Spleen (tissue), 11 donors: Measurements from ENCODE around the gene EGFLAM. TPM values are rescaled to one million over a fixed set of nuclear protein-coding genes. Genes with fewer than 3 reads are reported as not detected.

Source experiments
- DNase-seq: peaks from one replicate; pipeline ENCODE4 v3.0.0-alpha.2; 2020
- H3K27ac ChIP-seq, 8 donors: fragments of 200-600 bp; sonication (generic) in 7 of 8; 1 replicate in 4 of 8; 2 replicates in 4 of 8; pipeline versions ENCODE4 v1.5.0 to v1.8.0; 2016 to 2021; ENCODE audit warnings: inconsistent platforms in 4 of 8, mild to moderate bottlenecking in 4 of 8, moderate library complexity in 1 of 8
- H3K27me3 ChIP-seq, 7 donors: fragments of 200-600 bp; sonication (generic) in 6 of 7; replicated peaks in 1 of 7; 1 replicate in 4 of 7; 2 replicates in 3 of 7; pipeline versions ENCODE4 v1.5.0 to v1.8.0; 2016 to 2021; ENCODE audit warnings: inconsistent platforms in 3 of 7, mild to moderate bottlenecking in 1 of 7
- H3K36me3 ChIP-seq, 6 donors: fragments of 200-600 bp; sonication (generic) in 5 of 6; 1 replicate in 4 of 6; 2 replicates in 2 of 6; pipeline versions ENCODE4 v1.5.0 to v1.8.0; 2016 to 2021; ENCODE audit warnings: inconsistent platforms in 2 of 6
- H3K4me1 ChIP-seq, 6 donors: fragments of 200-600 bp; sonication (generic) in 5 of 6; 1 replicate in 3 of 6; 2 replicates in 3 of 6; pipeline versions ENCODE4 v1.5.0 to v1.8.0; 2016 to 2021; ENCODE audit warnings: inconsistent platforms in 3 of 6
- H3K4me3 ChIP-seq, 8 donors: fragments of 200-600 bp; sonication (generic) in 7 of 8; 1 replicate in 4 of 8; 2 replicates in 4 of 8; pipeline versions ENCODE4 v1.5.0 to v1.8.0; 2016 to 2021; ENCODE audit warnings: inconsistent platforms in 4 of 8, mild to moderate bottlenecking in 4 of 8, moderate library complexity in 2 of 8
- H3K9me3 ChIP-seq, 8 donors: fragments of 200-600 bp; sonication (generic) in 7 of 8; 1 replicate in 4 of 8; 2 replicates in 4 of 8; pipeline versions ENCODE4 v1.5.0 to v1.8.0; 2016 to 2021; ENCODE audit warnings: inconsistent platforms in 4 of 8
- POLR2A ChIP-seq, 3 donors: fragments of 450-650 bp; IDR thresholded peaks; one replicate each; pipeline ENCODE4 v1.5.1; 2017; ENCODE audit warnings: antibody characterized with exemption in 3 of 3, mild to moderate bottlenecking in 1 of 3
- POLR2AphosphoS5 ChIP-seq, 3 donors: sonication (generic); formaldehyde crosslinking; IDR thresholded peaks; one replicate each; pipeline ENCODE4 v1.5.1; 2017; ENCODE audit warnings: antibody characterized with exemption in 3 of 3
- WGBS, 5 donors: extraction: QIAGEN DNeasy Blood & Tissue Kit in 3 of 5; methylation state at CpG; one replicate each; pipeline versions ENCODE4 v1.1.5 to v1.1.7; 2013 to 2018; 5-methylcytosine and 5-hydroxymethylcytosine counted together
- intact Hi-C: fragments of 100-400 bp; cut with DNase I; formaldehyde crosslinking; loops from one replicate; pipeline ENCODE4 v1.15.0; 2023; ENCODE audit warnings: low total_unique reads
- polyA plus RNA-seq, 3 donors: library from polyadenylated mRNA; stranded (reverse); fragments of 200-250 nt; gene quantifications; one replicate each; pipeline ENCODE4 v1.2.1, GENCODE V29; 2013
- total RNA-seq, 7 donors: library from RNA; depleted of rRNA in 3 of 7; stranded (reverse); fragments of >200 nt in 3 of 7; fragmentation: NEBNext Ultra II Directional in 4 of 7; extraction: Animal tissue kit (Norgen Biotek cat#: 25700) in 4 of 7; gene quantifications; one replicate each; pipeline versions ENCODE4 v1.1.0 to v1.2.1, GENCODE V29; 2016 to 2021
- TF ChIP-seq, protein P1 (sequence below), 11 experiments: fragments of 200-600 bp in 7 of 11; fragments of 450-650 bp in 4 of 11; sonication (generic) in 4 of 11; IDR thresholded peaks in 8 of 11; conservative IDR thresholded peaks in 3 of 11; 1 replicate in 7 of 11; 2 replicates in 4 of 11; pipeline versions ENCODE4 v1.4.0 to v1.8.0; 2016 to 2021; ENCODE audit warnings: antibody characterized with exemption in 11 of 11, inconsistent platforms in 4 of 11, mild to moderate bottlenecking in 1 of 11
- donor health status: healthy with polysubstance abuse.
- donor health status: DM: no; HTN: no; CAD: no; lungs with moderate emphysema.
- donor health status: DM: no; HTN: no; CAD: no.
- donor health status: Bipolar disorder and iron deficiency.
- donor health status: healthy.
- donor health status: DM: no; HTN: no; CAD: no.
- donor health status: DM: yes; HTN: yes; CAD: no.

EGFLAM gene
- total and polyA plus RNA-seq, 10 donors: 6.0 to 16.8 (median 10.9) TPM

DNA sequence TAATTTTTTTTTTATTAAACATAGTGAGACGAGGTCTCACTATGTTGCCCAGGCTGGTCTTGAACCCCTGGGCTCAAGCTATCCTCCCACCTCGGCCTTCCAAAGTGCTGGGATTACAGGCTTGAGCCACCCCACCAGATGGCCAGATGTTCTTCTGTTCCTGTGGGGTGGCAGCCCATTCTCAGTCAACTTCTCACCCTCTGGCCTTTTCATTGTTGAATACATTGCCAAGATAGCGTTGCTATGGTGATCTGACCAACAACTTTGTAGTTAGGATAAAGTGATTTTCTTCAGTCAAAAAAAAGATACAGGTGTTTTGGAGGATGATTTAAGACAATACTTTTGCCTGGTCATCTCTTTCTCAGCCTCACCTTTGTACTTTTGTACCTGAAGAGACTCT is 109.1 kb downstream of the EGFLAM start:
- Histone ChIP-seq H3K9me3 (no peaks in the 10 kb centered on the region), H3K27ac (no peak overlapping the region), H3K27me3 (no peaks in the 10 kb centered on the region), H3K4me1 (peaks cover 0 to 4% (median 0%) of the 10 kb centered on the region in 6 donors), H3K36me3 (no peaks in the 10 kb centered on the region), H3K4me3 (no peak overlapping the region)
- WGBS, 5 donors: 51 to 69% (median 56%) methylated on average over 3 of the region's 3 CpGs
- intact Hi-C loops: no loop called here
- no peak for TF ChIP-seq POLR2A (IDR thresholded peaks at IDR 0.05)
- TF ChIP-seq, protein P1, sequence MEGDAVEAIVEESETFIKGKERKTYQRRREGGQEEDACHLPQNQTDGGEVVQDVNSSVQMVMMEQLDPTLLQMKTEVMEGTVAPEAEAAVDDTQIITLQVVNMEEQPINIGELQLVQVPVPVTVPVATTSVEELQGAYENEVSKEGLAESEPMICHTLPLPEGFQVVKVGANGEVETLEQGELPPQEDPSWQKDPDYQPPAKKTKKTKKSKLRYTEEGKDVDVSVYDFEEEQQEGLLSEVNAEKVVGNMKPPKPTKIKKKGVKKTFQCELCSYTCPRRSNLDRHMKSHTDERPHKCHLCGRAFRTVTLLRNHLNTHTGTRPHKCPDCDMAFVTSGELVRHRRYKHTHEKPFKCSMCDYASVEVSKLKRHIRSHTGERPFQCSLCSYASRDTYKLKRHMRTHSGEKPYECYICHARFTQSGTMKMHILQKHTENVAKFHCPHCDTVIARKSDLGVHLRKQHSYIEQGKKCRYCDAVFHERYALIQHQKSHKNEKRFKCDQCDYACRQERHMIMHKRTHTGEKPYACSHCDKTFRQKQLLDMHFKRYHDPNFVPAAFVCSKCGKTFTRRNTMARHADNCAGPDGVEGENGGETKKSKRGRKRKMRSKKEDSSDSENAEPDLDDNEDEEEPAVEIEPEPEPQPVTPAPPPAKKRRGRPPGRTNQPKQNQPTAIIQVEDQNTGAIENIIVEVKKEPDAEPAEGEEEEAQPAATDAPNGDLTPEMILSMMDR (IDR thresholded peaks at IDR 0.05 in 8 of 11, conservative IDR thresholded peaks at IDR 0.05 in 3 of 11): no peak
- TF ChIP-seq POLR2AphosphoS5 (IDR thresholded peaks at IDR 0.05): no peak
- no peak for DNase-seq

DNA sequence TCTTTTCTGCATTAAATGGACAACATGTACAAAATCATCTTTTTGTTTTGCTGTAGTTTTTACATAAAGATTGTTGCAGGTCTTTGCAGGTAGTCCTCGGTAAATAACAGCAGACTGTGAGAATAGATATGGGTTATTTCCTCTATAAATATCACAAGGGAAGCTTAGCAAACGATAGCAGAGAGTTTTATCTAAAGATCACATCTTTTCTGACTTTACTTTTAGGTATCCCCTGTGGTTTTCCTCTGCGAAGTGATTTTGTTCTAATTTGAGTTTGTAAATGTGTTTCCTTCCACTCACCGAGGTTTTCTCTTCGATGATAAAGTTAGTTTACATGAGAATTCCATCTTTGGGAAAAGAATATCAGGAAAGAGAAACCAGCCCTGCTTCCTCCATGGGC is 109.6 kb downstream of the EGFLAM start:
- WGBS, 5 donors: 7 to 15% (median 13%) methylated on average over 5 of the region's 5 CpGs

GRCh38 chr5:38369692-38370091 is 111.3 kb downstream of the EGFLAM start:
- peak overlapping the region in 1 of 8 donors; percentile 20 for H3K27ac ChIP-seq
- no peaks in the 10 kb centered on the region for H3K36me3 ChIP-seq
- intact Hi-C loops: no loop called here
- TF ChIP-seq, protein P1 (IDR thresholded peaks at IDR 0.05 in 8 of 11, conservative IDR thresholded peaks at IDR 0.05 in 3 of 11): no peak
- TF ChIP-seq POLR2AphosphoS5 (IDR thresholded peaks at IDR 0.05): no peak
- H3K27me3 ChIP-seq: no peaks in the 10 kb centered on the region
- DNase-seq: no peak
- H3K9me3 ChIP-seq: no peaks in the 10 kb centered on the region
- 55 to 76% (median 66%) methylated on average over 5 of the region's 5 CpGs for WGBS, 5 donors
- H3K4me1 ChIP-seq: peaks cover 0 to 4% (median 0%) of the 10 kb centered on the region in 6 donors
- H3K4me3 ChIP-seq: no peak overlapping the region

More for the DNA sequence above, 109.6 kb downstream of the EGFLAM start:
- H3K27ac ChIP-seq: no peak overlapping the region
- intact Hi-C loops: no loop called here
- no peaks in the 10 kb centered on the region for H3K36me3 ChIP-seq
- TF ChIP-seq POLR2A (IDR thresholded peaks at IDR 0.05): no peak
- no peak for TF ChIP-seq POLR2AphosphoS5 (IDR thresholded peaks at IDR 0.05)
- TF ChIP-seq, protein P1 (IDR thresholded peaks at IDR 0.05 in 8 of 11, conservative IDR thresholded peaks at IDR 0.05 in 3 of 11): no peak
- DNase-seq: no peak
- H3K4me1 ChIP-seq: peaks cover 0 to 4% (median 0%) of the 10 kb centered on the region in 6 donors
- no peaks in the 10 kb centered on the region for H3K9me3 ChIP-seq
- no peaks in the 10 kb centered on the region for H3K27me3 ChIP-seq
- H3K4me3 ChIP-seq: no peak overlapping the region

DNA sequence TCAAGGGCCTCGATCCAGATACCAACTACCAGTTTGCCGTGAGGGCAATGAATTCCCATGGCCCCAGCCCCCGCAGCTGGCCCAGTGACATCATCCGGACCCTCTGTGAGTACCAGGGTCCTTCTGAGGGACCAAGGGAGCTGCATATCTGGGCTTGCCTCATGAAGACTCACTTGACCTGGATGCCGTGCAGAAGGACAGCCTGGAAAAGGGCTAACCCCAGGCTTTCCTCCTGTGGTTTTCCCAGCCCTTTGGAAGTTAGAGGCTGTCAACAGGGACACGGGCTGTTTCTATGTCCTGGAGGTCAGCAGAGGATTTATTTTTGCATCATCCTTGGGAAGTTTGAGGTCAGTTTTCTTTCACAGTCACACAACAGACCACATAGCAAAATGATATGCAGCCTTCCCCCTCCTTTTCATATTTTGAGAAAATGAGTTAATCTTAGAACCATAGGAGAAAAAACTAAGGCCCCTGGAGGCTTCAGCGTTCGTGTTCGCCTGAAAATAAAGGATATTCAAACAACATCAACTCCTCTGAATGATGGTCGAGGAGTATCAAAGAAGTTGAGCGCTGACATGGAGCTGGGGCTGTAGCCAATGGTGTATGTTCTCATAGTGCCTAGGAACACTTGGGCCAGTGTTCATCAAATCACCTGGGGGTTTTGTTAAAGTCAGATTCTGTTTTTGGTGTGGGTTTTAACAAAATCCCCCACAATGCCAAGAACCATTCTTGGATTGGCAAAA is 112.2 kb downstream of the EGFLAM start:
- no peak for DNase-seq
- H3K36me3 ChIP-seq: no peaks in the 10 kb centered on the region
- H3K9me3 ChIP-seq: no peaks in the 10 kb centered on the region
- no peak overlapping the region for H3K4me3 ChIP-seq
- intact Hi-C loops: no loop called here
- peaks cover 0 to 4% (median 0%) of the 10 kb centered on the region in 6 donors for H3K4me1 ChIP-seq
- 81 to 89% (median 86%) methylated on average over 10 to 11 of the region's 11 CpGs for WGBS, 5 donors
- peak overlapping the region in 1 of 8 donors; percentile 20 for H3K27ac ChIP-seq
- TF ChIP-seq, protein P1 (IDR thresholded peaks at IDR 0.05 in 8 of 11, conservative IDR thresholded peaks at IDR 0.05 in 3 of 11): no peak
- TF ChIP-seq POLR2A (IDR thresholded peaks at IDR 0.05) (no peak), POLR2AphosphoS5 (IDR thresholded peaks at IDR 0.05) (no peak)
- no peaks in the 10 kb centered on the region for H3K27me3 ChIP-seq
